Breast epithelium (tissue), 3 donors: ENCODE results near the gene TPM2.

ENCODE experiments used
- CTCF ChIP-seq, 3 donors: fragments of 450-650 bp; IDR thresholded peaks; one replicate each; pipeline ENCODE4 v1.5.1; 2016 to 2017; ENCODE audit warnings: antibody characterized with exemption in 3 of 3, mild to moderate bottlenecking in 3 of 3, moderate library complexity in 3 of 3
- POLR2A ChIP-seq: fragments of 450-650 bp; IDR thresholded peaks from one replicate; pipeline ENCODE4 v1.6.1; 2016; ENCODE audit warnings: antibody characterized with exemption, mild to moderate bottlenecking, moderate library complexity

- TF ChIP-seq CTCF (IDR thresholded peaks at IDR 0.05) = no peak
- no peak for TF ChIP-seq POLR2A
Observed at GRCh38 chr9:35649431-35650340, 40.0 kb downstream of the TPM2 start.
